Measurements from ENCODE around the gene DDC. TPM values are rescaled to one million over a fixed set of nuclear protein-coding genes. Genes with fewer than 3 reads are reported as not detected.

DDC gene
- total RNA-seq, 1 donor from 2014 or later = not detected

DNA sequence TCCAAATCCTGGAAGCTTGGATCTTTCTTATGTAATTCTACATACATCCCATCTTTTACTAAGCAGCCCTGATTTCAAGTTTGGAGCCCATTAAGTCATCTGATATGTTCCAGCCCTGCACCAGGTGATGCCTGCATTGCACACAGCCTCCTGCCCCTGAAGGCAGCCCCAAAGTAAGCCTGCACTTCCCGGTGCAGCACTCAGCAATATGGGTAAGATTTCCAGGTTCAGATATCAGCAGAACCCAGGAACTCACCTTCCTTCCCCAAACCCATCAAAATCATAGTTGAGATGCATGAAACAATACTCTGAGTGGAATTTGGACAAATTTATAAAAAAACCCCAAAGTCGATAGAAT, 333 bp upstream of the DDC start:
- ChIA-PET POLR2A (interaction anchor here (0.6 kb wide), 1 partner anchor 16 kb away, joined by 6 read pairs; no protein-coding TSS in a partner anchor), CTCF (no interaction called here)
- Mint-ChIP-seq H3K4me1 (no peaks in the 10 kb centered on the region), H3K27me3 (peaks cover 6% of the 10 kb centered on the region), H3K36me3 (ENCODE audit: low read depth) (no peaks in the 10 kb centered on the region), H3K27ac (no peak overlapping the region), H3K9me3 (peaks cover 3% of the 10 kb centered on the region), H3K4me3 (no peak overlapping the region)
- TF ChIP-seq, protein P1, sequence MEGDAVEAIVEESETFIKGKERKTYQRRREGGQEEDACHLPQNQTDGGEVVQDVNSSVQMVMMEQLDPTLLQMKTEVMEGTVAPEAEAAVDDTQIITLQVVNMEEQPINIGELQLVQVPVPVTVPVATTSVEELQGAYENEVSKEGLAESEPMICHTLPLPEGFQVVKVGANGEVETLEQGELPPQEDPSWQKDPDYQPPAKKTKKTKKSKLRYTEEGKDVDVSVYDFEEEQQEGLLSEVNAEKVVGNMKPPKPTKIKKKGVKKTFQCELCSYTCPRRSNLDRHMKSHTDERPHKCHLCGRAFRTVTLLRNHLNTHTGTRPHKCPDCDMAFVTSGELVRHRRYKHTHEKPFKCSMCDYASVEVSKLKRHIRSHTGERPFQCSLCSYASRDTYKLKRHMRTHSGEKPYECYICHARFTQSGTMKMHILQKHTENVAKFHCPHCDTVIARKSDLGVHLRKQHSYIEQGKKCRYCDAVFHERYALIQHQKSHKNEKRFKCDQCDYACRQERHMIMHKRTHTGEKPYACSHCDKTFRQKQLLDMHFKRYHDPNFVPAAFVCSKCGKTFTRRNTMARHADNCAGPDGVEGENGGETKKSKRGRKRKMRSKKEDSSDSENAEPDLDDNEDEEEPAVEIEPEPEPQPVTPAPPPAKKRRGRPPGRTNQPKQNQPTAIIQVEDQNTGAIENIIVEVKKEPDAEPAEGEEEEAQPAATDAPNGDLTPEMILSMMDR (IDR thresholded peaks at IDR 0.05) = no peak
- intact Hi-C loops (cut with micrococcal nuclease) = no loop called here
- ATAC-seq (ENCODE audit: low read depth) = no peak
- DNase-seq = no peak

DNA sequence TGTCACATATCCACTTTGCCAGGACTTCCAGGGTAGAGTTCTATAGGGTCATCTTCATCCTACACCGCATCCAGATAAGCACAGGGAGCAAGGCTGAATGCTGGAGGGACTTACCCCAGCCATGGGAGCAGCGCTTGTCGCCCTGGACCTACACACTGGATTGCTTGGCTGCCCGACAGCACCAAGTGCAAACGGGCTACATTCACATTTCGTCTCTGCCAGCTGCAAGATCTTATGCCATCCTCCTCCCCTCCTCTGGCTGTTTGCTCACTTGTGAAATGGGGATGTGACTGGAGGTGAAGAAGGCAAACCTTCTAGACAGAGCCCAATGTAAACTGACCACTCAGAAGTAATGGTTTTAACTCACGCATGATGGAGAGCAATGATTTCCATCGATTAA, 1.0 kb downstream of the DDC start:
- H3K9me3 Mint-ChIP-seq = no peaks in the 10 kb centered on the region
- H3K27me3 Mint-ChIP-seq = peaks cover 6% of the 10 kb centered on the region
- ChIA-PET CTCF (no interaction called here), POLR2A (no interaction called here)
- intact Hi-C loops (cut with micrococcal nuclease) = no loop called here
- H3K4me1 Mint-ChIP-seq = no peaks in the 10 kb centered on the region
- no peak for ATAC-seq (ENCODE audit: low read depth)
- H3K27ac Mint-ChIP-seq = no peak overlapping the region
- no peaks in the 10 kb centered on the region for H3K36me3 Mint-ChIP-seq (ENCODE audit: low read depth)
- DNase-seq = no peak
- no peak overlapping the region for H3K4me3 Mint-ChIP-seq
- TF ChIP-seq, protein P1 (IDR thresholded peaks at IDR 0.05) = no peak

DNA sequence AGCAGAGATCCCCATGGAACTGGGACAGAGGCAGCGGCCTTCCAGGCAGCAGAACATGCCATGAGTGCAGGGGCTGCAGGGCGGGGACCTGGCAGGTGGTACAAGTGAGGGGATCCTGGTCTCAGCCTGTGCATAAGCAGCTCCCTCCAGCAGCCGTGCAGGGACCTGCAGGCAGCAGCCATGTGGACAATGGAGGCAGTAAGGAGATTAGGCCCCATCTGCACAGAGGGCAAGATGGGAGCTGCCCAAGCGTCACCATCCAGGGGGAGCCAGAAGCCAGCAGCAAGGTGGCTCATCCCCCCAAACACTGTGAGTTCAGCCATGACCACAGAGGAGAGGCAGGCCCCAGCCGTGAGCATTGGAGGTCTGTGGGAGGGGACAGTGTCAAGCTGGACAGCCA, 3.1 kb downstream of the DDC start:
- TF ChIP-seq, protein P1 (IDR thresholded peaks at IDR 0.05) = no peak
- ATAC-seq (ENCODE audit: low read depth) = no peak
- intact Hi-C loops (cut with micrococcal nuclease) = no loop called here
- no peak overlapping the region for H3K27ac Mint-ChIP-seq
- H3K9me3 Mint-ChIP-seq = no peaks in the 10 kb centered on the region
- H3K4me1 Mint-ChIP-seq = no peaks in the 10 kb centered on the region
- peaks cover 16% of the 10 kb centered on the region for H3K27me3 Mint-ChIP-seq
- H3K4me3 Mint-ChIP-seq = no peak overlapping the region
- POLR2A ChIA-PET = no interaction called here
- H3K36me3 Mint-ChIP-seq (ENCODE audit: low read depth) = no peaks in the 10 kb centered on the region
- CTCF ChIA-PET = no interaction called here
- no peak for DNase-seq

DNA sequence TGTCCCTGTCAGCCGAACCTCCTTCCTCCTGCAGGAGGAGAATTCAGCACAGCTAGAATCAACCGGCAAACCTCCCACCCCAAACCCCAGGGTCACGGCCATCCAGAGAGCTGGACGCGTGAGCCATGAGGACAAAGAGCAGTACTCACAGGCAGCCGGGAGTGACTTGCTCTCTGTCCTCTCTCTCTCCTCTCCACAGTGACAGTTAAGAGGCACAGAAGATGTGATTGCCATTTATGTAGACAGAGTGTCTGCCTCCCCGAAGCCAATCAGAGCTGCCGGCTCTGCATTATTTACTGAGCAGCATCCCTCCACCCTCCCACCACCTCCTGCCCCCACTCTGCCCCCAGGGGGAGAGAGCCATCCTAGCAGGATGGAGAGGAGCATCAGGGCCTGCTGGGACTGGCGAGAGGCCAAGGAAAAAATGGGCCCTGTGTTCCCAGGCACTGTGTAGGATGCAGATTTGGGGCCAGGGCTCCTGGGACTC, 4.3 kb downstream of the DDC start:
- DNase-seq = no peak
- no peak overlapping the region for H3K4me3 Mint-ChIP-seq

DNA sequence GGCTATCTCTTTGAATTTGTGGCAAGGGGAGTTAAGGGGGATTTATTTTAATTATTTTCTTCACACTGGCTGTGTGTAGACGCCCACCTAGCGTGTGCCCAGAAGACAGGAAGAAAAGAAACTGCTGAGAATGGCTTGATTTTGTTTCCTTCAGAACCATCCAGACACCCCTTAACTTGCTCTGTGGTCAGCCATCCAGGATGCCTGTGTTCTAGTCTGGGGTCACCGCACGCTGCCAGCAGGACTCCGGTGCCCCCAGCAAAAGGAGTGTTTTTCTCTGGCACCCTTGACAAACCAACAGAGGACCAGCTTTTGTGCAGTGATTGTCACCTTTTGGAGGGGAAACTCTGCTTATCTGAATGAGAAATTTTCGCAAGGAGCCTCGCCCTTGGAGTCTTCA, 5.3 kb downstream of the DDC start:
- Mint-ChIP-seq H3K27me3 (peaks cover 21% of the 10 kb centered on the region), H3K4me1 (no peaks in the 10 kb centered on the region), H3K27ac (no peak overlapping the region), H3K9me3 (no peaks in the 10 kb centered on the region), H3K36me3 (ENCODE audit: low read depth) (no peaks in the 10 kb centered on the region), H3K4me3 (no peak overlapping the region)
- intact Hi-C loops (cut with micrococcal nuclease) = no loop called here
- no peak for DNase-seq
- TF ChIP-seq, protein P1 (IDR thresholded peaks at IDR 0.05) = no peak
- ChIA-PET CTCF (no interaction called here), POLR2A (no interaction called here)
- no peak for ATAC-seq (ENCODE audit: low read depth)

More for the DNA sequence above, 4.3 kb downstream of the DDC start:
- H3K9me3 Mint-ChIP-seq = no peaks in the 10 kb centered on the region
- H3K27ac Mint-ChIP-seq = no peak overlapping the region
- ChIA-PET POLR2A (no interaction called here), CTCF (no interaction called here)
- H3K36me3 Mint-ChIP-seq (ENCODE audit: low read depth) = no peaks in the 10 kb centered on the region
- TF ChIP-seq, protein P1 (IDR thresholded peaks at IDR 0.05) = no peak
- peaks cover 19% of the 10 kb centered on the region for H3K27me3 Mint-ChIP-seq
- H3K4me1 Mint-ChIP-seq = no peaks in the 10 kb centered on the region
- no peak for ATAC-seq (ENCODE audit: low read depth)
- intact Hi-C loops (cut with micrococcal nuclease) = no loop called here

Data from activated B cell treated with CpG ODN at 0.5 μM for 24 hours (primary cell).